Neuronal stem cell (in vitro differentiated cells): ENCODE results near the gene SOWAHC.
A peak's percentile ranks its signal among the peaks of the same experiment; 100 is the strongest.

Experiments used
- DNase-seq: peaks from one replicate; pipeline ENCODE4 v3.0.0-alpha.2; 2013; ENCODE audit warnings: low spot score
- H2AFZ ChIP-seq: one replicate; pipeline ENCODE4 v1.6.1; 2013; ENCODE audit warnings: mild to moderate bottlenecking, low read length, inconsistent platforms
- H2AK5ac ChIP-seq: 2 replicates; pipeline ENCODE4 v1.6.1; 2013; ENCODE audit warnings: low read depth, mild to moderate bottlenecking, inconsistent platforms, low read length, moderate library complexity, mixed read lengths
- H2BK120ac ChIP-seq: 2 replicates; pipeline ENCODE4 v1.6.1; 2013; ENCODE audit warnings: low read depth, mild to moderate bottlenecking, inconsistent platforms, low read length, moderate library complexity, mixed read lengths
- H2BK12ac ChIP-seq: one replicate; pipeline ENCODE4 v1.6.1; 2013; ENCODE audit warnings: low read length, inconsistent platforms
- H2BK15ac ChIP-seq: 2 replicates; pipeline ENCODE4 v1.6.1; 2013; ENCODE audit warnings: mild to moderate bottlenecking, low read length, inconsistent platforms, mixed read lengths
- H2BK5ac ChIP-seq: one replicate; pipeline ENCODE4 v1.6.1; 2013; ENCODE audit warnings: inconsistent platforms, mild to moderate bottlenecking, low read length, moderate library complexity
- H3K14ac ChIP-seq: one replicate; pipeline ENCODE4 v1.6.1; 2013; ENCODE audit warnings: low read length, inconsistent platforms
- H3K18ac ChIP-seq: 2 replicates; pipeline ENCODE4 v1.6.1; 2013; ENCODE audit warnings: low read length, inconsistent platforms
- H3K23ac ChIP-seq: 2 replicates; pipeline ENCODE4 v1.6.1; 2013; ENCODE audit warnings: low read depth, mild to moderate bottlenecking, mixed read lengths, low read length, inconsistent platforms; ENCODE audit not compliant: poor library complexity
- H3K27ac ChIP-seq: replicated peaks from 3 replicates; pipeline ENCODE4 v1.5.1; 2013; ENCODE audit warnings: low read length, inconsistent platforms
- H3K27me3 ChIP-seq, 3 experiments: 2 replicates each; pipeline ENCODE4 v1.6.1; 2013; ENCODE audit warnings: low read length in 3 of 3, mild to moderate bottlenecking in 2 of 3, inconsistent platforms in 1 of 3, low read depth in 1 of 3, mixed read lengths in 1 of 3, moderate library complexity in 1 of 3; ENCODE audit not compliant: control insufficient read depth in 3 of 3, insufficient read depth in 3 of 3
- H3K36me3 ChIP-seq, 2 donors: replicated peaks in 1 of 2; 2 replicates each; pipeline ENCODE4 v1.6.1; 2013; ENCODE audit warnings: low read length in 2 of 2; ENCODE audit not compliant: control insufficient read depth in 2 of 2, insufficient read depth in 2 of 2
- H3K4ac ChIP-seq: 2 replicates; pipeline ENCODE4 v1.6.1; 2013; ENCODE audit warnings: inconsistent platforms, mild to moderate bottlenecking, low read length, moderate library complexity
- H3K4me1 ChIP-seq, 2 donors: 1 replicate in 1 of 2; 2 replicates in 1 of 2; pipeline ENCODE4 v1.6.1; 2013; ENCODE audit warnings: low read length in 2 of 2, low read depth in 1 of 2; ENCODE audit not compliant: control insufficient read depth in 2 of 2, insufficient read depth in 1 of 2
- H3K4me2 ChIP-seq: one replicate; pipeline ENCODE4 v1.6.1; 2013; ENCODE audit warnings: mild to moderate bottlenecking, low read length, inconsistent platforms; ENCODE audit not compliant: insufficient read depth, poor library complexity, severe bottlenecking
- H3K4me3 ChIP-seq, 2 donors: 2 replicates each; pipeline ENCODE4 v1.5.1; 2013; ENCODE audit warnings: low read length in 2 of 2, mild to moderate bottlenecking in 2 of 2, inconsistent platforms in 1 of 2, moderate library complexity in 1 of 2
- H3K79me1 ChIP-seq: one replicate; pipeline ENCODE4 v1.6.1; 2013; ENCODE audit warnings: low read depth, mild to moderate bottlenecking, inconsistent platforms, low read length, moderate library complexity
- H3K9ac ChIP-seq: one replicate; pipeline ENCODE4 v1.6.1; 2013; ENCODE audit warnings: mild to moderate bottlenecking, low read depth, low read length, inconsistent platforms; ENCODE audit not compliant: poor library complexity
- H3K9me3 ChIP-seq, 2 donors: replicated peaks in 1 of 2; 2 replicates each; pipeline versions ENCODE3 to v1.6.1; 2013; ENCODE audit warnings: low read length in 2 of 2, mild to moderate bottlenecking in 2 of 2, inconsistent platforms in 1 of 2, low read depth in 1 of 2, mixed read lengths in 1 of 2, moderate library complexity in 1 of 2; ENCODE audit not compliant: control insufficient read depth in 2 of 2, insufficient read depth in 1 of 2
- H4K8ac ChIP-seq: one replicate; pipeline ENCODE4 v1.6.1; 2013; ENCODE audit warnings: low read depth, mild to moderate bottlenecking, inconsistent platforms, low read length, moderate library complexity
- H4K91ac ChIP-seq: one replicate; pipeline ENCODE4 v1.6.1; 2013; ENCODE audit warnings: low read length, low read depth, mild to moderate bottlenecking, inconsistent platforms; ENCODE audit not compliant: poor library complexity
- WGBS, 2 donors: extraction: QIAGEN DNeasy Blood & Tissue Kit; methylation state at CpG; one replicate each; pipeline ENCODE4 v1.1.7; 2013; ENCODE audit warnings: missing lambda C conversion rate in 2 of 2, mixed read lengths in 1 of 2; ENCODE audit not compliant: insufficient read length in 2 of 2, insufficient replicate concordance in 1 of 2; ENCODE audit errors: extremely low coverage in 2 of 2; 5-methylcytosine and 5-hydroxymethylcytosine counted together

Gene SOWAHC

DNA sequence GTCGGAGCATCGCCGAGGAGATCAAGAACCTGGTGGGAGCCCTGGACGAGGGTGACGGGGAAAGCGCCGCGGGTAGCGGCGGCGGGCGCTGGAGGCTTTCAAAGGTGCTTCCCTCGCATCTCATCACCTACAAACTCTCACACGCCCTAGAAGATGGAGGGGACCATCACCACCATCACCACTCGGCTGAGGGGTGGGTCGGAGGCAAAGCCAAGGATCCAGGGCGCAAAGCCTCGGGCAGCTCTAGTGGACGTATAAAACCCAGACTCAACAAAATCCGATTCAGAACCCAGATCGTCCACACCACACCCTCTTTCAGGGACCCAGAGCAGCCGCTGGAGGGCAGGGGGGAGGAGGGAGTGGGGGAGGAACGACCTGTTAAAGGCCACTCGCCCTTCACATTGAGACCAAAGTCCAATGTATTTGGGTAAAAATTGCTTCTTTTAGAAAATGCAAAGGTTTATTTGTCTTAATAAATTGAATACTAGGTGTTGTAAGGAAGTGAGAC, 1.5 kb downstream of the SOWAHC start:
- H4K8ac ChIP-seq = no peak overlapping the region
- H3K9ac ChIP-seq = no peak overlapping the region
- no CpG with 5 or more reads among the region's 24 CpGs for WGBS, 2 donors
- peak overlapping the region; percentile 90 for H2AFZ ChIP-seq
- H3K36me3 ChIP-seq = peaks cover 0 to 28% of the 10 kb centered on the region in 2 donors
- peaks cover 0 to 3% of the 10 kb centered on the region in 2 donors for H3K9me3 ChIP-seq
- no peak overlapping the region for H3K4ac ChIP-seq
- H3K23ac ChIP-seq = peak overlapping the region; percentile 99
- H2BK12ac ChIP-seq = no peak overlapping the region
- H2BK120ac ChIP-seq = no peak overlapping the region
- H2BK15ac ChIP-seq = peak overlapping the region; percentile 83
- H3K18ac ChIP-seq = peak overlapping the region; percentile 91
- peaks cover 7 to 15% of the 10 kb centered on the region in 2 donors for H3K4me1 ChIP-seq
- H2BK5ac ChIP-seq = no peak overlapping the region
- peak overlapping the region; percentile 74 to 92 for H3K4me3 ChIP-seq
- peaks cover 9% of the 10 kb centered on the region for H3K79me1 ChIP-seq
- no peak overlapping the region for H3K27ac ChIP-seq
- no peak for DNase-seq
- peak overlapping the region; percentile 78 for H3K14ac ChIP-seq
- H2AK5ac ChIP-seq = peak overlapping the region; percentile 81
- H4K91ac ChIP-seq = no peak overlapping the region
- H3K27me3 ChIP-seq = peaks cover 0 to 17% (median 10%) of the 10 kb centered on the region in 3 experiments
- H3K4me2 ChIP-seq = peak overlapping the region; percentile 93

DNA sequence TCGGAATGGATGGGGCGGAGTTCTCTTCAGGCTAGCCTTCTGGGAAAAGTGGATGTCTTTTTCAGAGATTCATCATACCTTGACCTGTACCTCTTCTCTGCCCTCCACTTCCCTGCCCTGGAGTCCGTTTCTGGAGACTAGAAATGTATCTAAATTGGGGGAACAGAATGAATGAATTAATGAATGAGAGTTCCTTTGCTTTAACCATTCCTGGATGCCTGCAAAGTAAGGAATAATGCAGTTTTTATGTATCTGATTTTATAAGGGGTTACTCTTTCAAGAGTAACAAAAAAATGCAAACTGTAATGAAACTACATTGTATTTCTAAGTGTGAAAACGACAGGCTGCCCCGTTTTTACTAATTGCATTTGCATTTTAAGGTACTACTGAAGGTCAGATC, 2.0 kb downstream of the SOWAHC start:
- Histone ChIP-seq H2BK12ac (no peak overlapping the region), H3K18ac (no peak overlapping the region), H2BK120ac (no peak overlapping the region), H3K4ac (no peak overlapping the region), H3K9ac (no peak overlapping the region), H3K4me2 (no peak overlapping the region), H4K91ac (no peak overlapping the region), H3K27me3 (peaks cover 0 to 17% (median 10%) of the 10 kb centered on the region in 3 experiments), H2AFZ (no peak overlapping the region), H3K79me1 (peaks cover 7% of the 10 kb centered on the region), H3K4me3 (peak overlapping the region in 1 of 2 donors; percentile 74), H3K27ac (no peak overlapping the region), H3K9me3 (peaks cover 0 to 3% of the 10 kb centered on the region in 2 donors), H4K8ac (no peak overlapping the region), H3K36me3 (peaks cover 0 to 26% of the 10 kb centered on the region in 2 donors), H2BK5ac (no peak overlapping the region), H2BK15ac (no peak overlapping the region), H2AK5ac (no peak overlapping the region), H3K23ac (no peak overlapping the region), H3K4me1 (peaks cover 7 to 15% of the 10 kb centered on the region in 2 donors), H3K14ac (no peak overlapping the region)
- WGBS, 2 donors = no CpG with 5 or more reads among the region's 5 CpGs
- DNase-seq = no peak

DNA sequence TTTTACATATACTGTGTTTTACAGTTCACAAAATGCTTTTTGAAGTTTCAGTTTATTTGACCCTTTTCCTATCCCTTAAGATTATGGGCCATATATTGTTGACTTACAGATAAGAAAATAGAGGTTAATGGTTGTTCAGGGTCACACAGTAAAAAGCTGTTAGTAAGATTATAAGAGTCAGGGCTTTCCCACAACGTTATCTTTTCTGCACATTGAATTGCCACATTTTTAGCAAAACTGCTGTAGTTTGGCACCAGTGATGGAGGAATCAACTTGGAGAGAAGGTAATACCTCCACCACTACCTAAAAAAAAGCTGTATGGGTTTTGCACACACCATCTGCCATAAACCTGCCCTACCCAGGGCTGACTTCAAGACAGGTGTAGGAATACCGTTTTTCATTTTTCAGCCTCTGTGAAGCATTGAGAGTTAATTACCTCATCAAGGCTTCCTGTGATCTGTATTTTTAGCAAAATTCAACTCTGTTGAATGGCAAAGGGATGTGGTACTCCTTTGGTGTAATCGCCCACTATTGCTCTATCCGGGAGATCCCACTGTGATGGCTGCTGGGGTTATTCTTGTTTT, 5.0 kb downstream of the SOWAHC start:
- H3K9ac ChIP-seq = no peak overlapping the region
- H2AFZ ChIP-seq = no peak overlapping the region
- no CpG with 5 or more reads among the region's 4 CpGs for WGBS, 2 donors
- H2BK120ac ChIP-seq = no peak overlapping the region
- H3K18ac ChIP-seq = no peak overlapping the region
- no peak overlapping the region for H2AK5ac ChIP-seq
- peaks cover 5 to 15% of the 10 kb centered on the region in 2 donors for H3K4me1 ChIP-seq
- no peak overlapping the region for H4K8ac ChIP-seq
- no peak overlapping the region for H3K14ac ChIP-seq
- no peak for DNase-seq
- peaks cover 0 to 26% of the 10 kb centered on the region in 2 donors for H3K36me3 ChIP-seq
- no peak overlapping the region for H3K27ac ChIP-seq
- H2BK5ac ChIP-seq = no peak overlapping the region
- peaks cover 0 to 17% (median 10%) of the 10 kb centered on the region in 3 experiments for H3K27me3 ChIP-seq
- H4K91ac ChIP-seq = no peak overlapping the region
- H3K4me3 ChIP-seq = no peak overlapping the region
- H3K23ac ChIP-seq = no peak overlapping the region
- H3K9me3 ChIP-seq = peaks cover 0 to 3% of the 10 kb centered on the region in 2 donors
- no peak overlapping the region for H3K4me2 ChIP-seq
- H3K4ac ChIP-seq = no peak overlapping the region
- H2BK15ac ChIP-seq = no peak overlapping the region
- H3K79me1 ChIP-seq = peaks cover 7% of the 10 kb centered on the region
- no peak overlapping the region for H2BK12ac ChIP-seq

DNA sequence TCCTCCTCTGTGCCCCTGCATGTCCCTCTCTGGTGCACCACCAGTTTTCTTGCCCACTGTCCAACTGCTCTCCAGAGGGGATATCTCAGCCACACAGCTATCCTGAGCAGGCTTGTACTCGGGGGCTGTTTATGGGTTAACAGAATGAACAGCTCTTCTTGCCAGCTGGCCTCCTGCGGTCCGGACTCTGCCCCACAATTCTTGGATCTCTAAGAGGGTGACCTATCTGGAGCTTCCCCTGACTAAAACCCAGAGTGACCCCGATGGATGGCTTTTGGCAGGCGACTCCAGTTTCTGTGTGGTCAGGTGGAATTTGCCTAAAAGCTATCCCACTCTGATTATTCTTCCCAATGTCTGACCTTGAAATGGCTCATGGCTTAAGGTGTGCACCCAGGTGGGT, 9.1 kb downstream of the SOWAHC start:
- Histone ChIP-seq H2BK15ac (no peak overlapping the region), H2BK120ac (no peak overlapping the region), H4K8ac (no peak overlapping the region), H2AFZ (no peak overlapping the region), H3K27ac (no peak overlapping the region), H3K4ac (no peak overlapping the region), H3K18ac (no peak overlapping the region), H4K91ac (no peak overlapping the region), H3K23ac (no peak overlapping the region), H3K27me3 (no peaks in the 10 kb centered on the region), H3K9ac (no peak overlapping the region), H3K4me2 (no peak overlapping the region), H3K36me3 (peaks cover 0 to 1% of the 10 kb centered on the region in 2 donors), H3K9me3 (peaks cover 0 to 3% of the 10 kb centered on the region in 2 donors), H3K79me1 (no peaks in the 10 kb centered on the region), H3K14ac (no peak overlapping the region), H3K4me1 (no peaks in the 10 kb centered on the region), H3K4me3 (no peak overlapping the region), H2BK12ac (no peak overlapping the region), H2AK5ac (no peak overlapping the region), H2BK5ac (no peak overlapping the region)
- no CpG with 5 or more reads among the region's 5 CpGs for WGBS, 2 donors
- no peak for DNase-seq
